ENCODE results near the gene KCNF1.

The KCNF1 gene

GRCh38 chr2:10921525-10921924, 9.8 kb downstream of the KCNF1 start:
- no peak for DNase-seq (ENCODE audit: low read depth)

GRCh38 chr2:10922307-10923007, 10.7 kb downstream of the KCNF1 start:
- DNase-seq (ENCODE audit: low read depth): no peak

- DNase-seq (ENCODE audit: low read depth): no peak
Measured at GRCh38 chr2:10923008-10923375, 11.3 kb downstream of the KCNF1 start.

- no peak for DNase-seq (ENCODE audit: low read depth)
Measured at GRCh38 chr2:10923965-10924364, 12.2 kb downstream of the KCNF1 start.

GRCh38 chr2:10924441-10924840, 12.7 kb downstream of the KCNF1 start:
- DNase-seq (ENCODE audit: low read depth): no peak

GRCh38 chr2:10924859-10925258, 13.1 kb downstream of the KCNF1 start:
- DNase-seq (ENCODE audit: low read depth): no peak

GRCh38 chr2:10926191-10926820, 14.6 kb downstream of the KCNF1 start:
- DNase-seq (ENCODE audit: low read depth): no peak

GRCh38 chr2:10930721-10931516, 19.2 kb downstream of the KCNF1 start:
- no peak for DNase-seq (ENCODE audit: low read depth)

- no peak for DNase-seq (ENCODE audit: low read depth)
Measured at GRCh38 chr2:10931710-10932255, 20.0 kb downstream of the KCNF1 start.

- no peak for DNase-seq (ENCODE audit: low read depth)
Measured at GRCh38 chr2:10932345-10933151, 20.8 kb downstream of the KCNF1 start.

- no peak for DNase-seq (ENCODE audit: low read depth)
Measured at GRCh38 chr2:10933700-10934225, 22.0 kb downstream of the KCNF1 start.

GRCh38 chr2:10934308-10934978, 22.7 kb downstream of the KCNF1 start:
- DNase-seq (ENCODE audit: low read depth): no peak

GRCh38 chr2:10934979-10935350, 23.2 kb downstream of the KCNF1 start:
- DNase-seq (ENCODE audit: low read depth): no peak

- no peak for DNase-seq (ENCODE audit: low read depth)
Measured at GRCh38 chr2:10935366-10935918, 23.7 kb downstream of the KCNF1 start.

GRCh38 chr2:10935953-10936942, 24.5 kb downstream of the KCNF1 start:
- no peak for DNase-seq (ENCODE audit: low read depth)

GRCh38 chr2:10939058-10939457, 27.3 kb downstream of the KCNF1 start:
- no peak for DNase-seq (ENCODE audit: low read depth)

- no peak for DNase-seq (ENCODE audit: low read depth)
Measured at GRCh38 chr2:10940596-10940995, 28.9 kb downstream of the KCNF1 start.

GRCh38 chr2:10941383-10941782, 29.6 kb downstream of the KCNF1 start:
- no peak for DNase-seq (ENCODE audit: low read depth)

- no peak for DNase-seq (ENCODE audit: low read depth)
Measured at GRCh38 chr2:10944799-10945198, 33.1 kb downstream of the KCNF1 start.

- DNase-seq (ENCODE audit: low read depth): no peak
Measured at GRCh38 chr2:10946394-10946793, 34.7 kb downstream of the KCNF1 start.

All from stimulated activated CD8-positive, alpha-beta memory T cell treated with anti-CD3 and anti-CD28 coated beads, Interleukin-4, amount 100 ng/mL, for 24 hours (primary cell).